MCF 10A (cell line): ENCODE data around the gene ZNF101. TPM values are rescaled to one million over a fixed set of nuclear protein-coding genes. Genes with fewer than 3 reads are reported as not detected.

Source experiments
- BruUV-seq: library from RNA; stranded (reverse); fragments of 400-500 nt; replicated peaks from 2 replicates; lab custom pipeline; 2021; lab: Mats Ljungman, UMichigan
- CTCF ChIA-PET: fragments of 300-600 bp; sonication (Branson Sonifier 250); formaldehyde crosslinking; extraction: SDS; loops from one replicate; lab custom pipeline; 2021; ENCODE audit warnings: antibody characterized with exemption, inconsistent platforms; lab: Yijun Ruan, JAX
- POLR2A ChIA-PET: fragments of 300-600, 350-650 bp; sonication (Branson Sonifier 250); formaldehyde crosslinking; extraction: SDS; loops from one replicate; lab custom pipeline; 2020; ENCODE audit warnings: antibody characterized with exemption, inconsistent platforms; lab: Yijun Ruan, JAX
- DNase-seq: peaks from one replicate; pipeline ENCODE4 v3.0.0-alpha.2; 2018; ENCODE audit not compliant: unreplicated experiment
- H3K27ac Mint-ChIP-seq: one replicate; pipeline ENCODE4 v1.8.0; 2022; ENCODE audit warnings: mild to moderate bottlenecking, low read depth, mixed read lengths; ENCODE audit not compliant: unreplicated experiment
- H3K27me3 Mint-ChIP-seq: one replicate; pipeline ENCODE4 v1.8.0; 2022; ENCODE audit warnings: mixed read lengths; ENCODE audit not compliant: insufficient read depth, unreplicated experiment
- H3K36me3 Mint-ChIP-seq: one replicate; pipeline ENCODE4 v1.8.0; 2022; ENCODE audit warnings: mild to moderate bottlenecking, moderate library complexity, mixed read lengths; ENCODE audit not compliant: insufficient read depth, unreplicated experiment
- H3K4me1 Mint-ChIP-seq: one replicate; pipeline ENCODE4 v1.8.0; 2022; ENCODE audit warnings: mixed read lengths; ENCODE audit not compliant: insufficient read depth, unreplicated experiment
- H3K4me3 Mint-ChIP-seq: one replicate; pipeline ENCODE4 v1.8.0; 2022; ENCODE audit warnings: mild to moderate bottlenecking, moderate library complexity, mixed read lengths; ENCODE audit not compliant: unreplicated experiment
- H3K9me3 Mint-ChIP-seq: one replicate; pipeline ENCODE4 v1.8.0; 2022; ENCODE audit warnings: mixed read lengths; ENCODE audit not compliant: unreplicated experiment
- CTCF ChIP-seq: fragments of 200-600 bp; IDR thresholded peaks from one replicate; pipeline ENCODE4 v1.8.0; 2022; ENCODE audit warnings: antibody characterized with exemption, mild to moderate bottlenecking; ENCODE audit not compliant: unreplicated experiment
- intact Hi-C: fragments of 100-400 bp; cut with micrococcal nuclease; formaldehyde crosslinking; loops from 2 replicates; pipeline ENCODE4 v1.14.1; 2022
- total RNA-seq: library from RNA; stranded (reverse); gene quantifications from 2 replicates; pipeline ENCODE4 v1.2.3, GENCODE V29; 2022

The ZNF101 gene
- total RNA-seq, 1 experiment from 2014 or later = 8.6 TPM

GRCh38 chr19:19631346-19631745, 37.3 kb upstream of the ZNF101 start:
- intact Hi-C loops = no loop called here
- peaks cover 13% of the 10 kb centered on the region for H3K4me1 Mint-ChIP-seq
- DNase-seq = no peak
- no peak for TF ChIP-seq CTCF
- no peaks in the 10 kb centered on the region for H3K27me3 Mint-ChIP-seq
- POLR2A ChIA-PET = interaction anchor here (1.3 kb wide), 1 partner anchor 9 kb away, joined by 3 read pairs; no protein-coding TSS in a partner anchor
- H3K36me3 Mint-ChIP-seq = peaks cover 31% of the 10 kb centered on the region
- H3K9me3 Mint-ChIP-seq = no peaks in the 10 kb centered on the region
- BruUV-seq = no TSS peak
- CTCF ChIA-PET = interaction anchor here (1.0 kb wide), 1 partner anchor 99 kb away, joined by 6 read pairs; no protein-coding TSS in a partner anchor
- no peak overlapping the region for H3K4me3 Mint-ChIP-seq
- H3K27ac Mint-ChIP-seq = no peak overlapping the region

- TF ChIP-seq CTCF = no peak
- H3K9me3 Mint-ChIP-seq = no peaks in the 10 kb centered on the region
- no peak overlapping the region for H3K4me3 Mint-ChIP-seq
- no peak for DNase-seq
- no peaks in the 10 kb centered on the region for H3K27me3 Mint-ChIP-seq
- H3K36me3 Mint-ChIP-seq = peaks cover 20% of the 10 kb centered on the region
- no TSS peak for BruUV-seq
- ChIA-PET CTCF (interaction anchor here (0.6 to 1.4 kb wide), 3 partner anchors 78 to 266 kb away, joined by 3 read pairs; no protein-coding TSS in a partner anchor), POLR2A (no interaction called here)
- H3K4me1 Mint-ChIP-seq = peaks cover 6% of the 10 kb centered on the region
- H3K27ac Mint-ChIP-seq = no peak overlapping the region
- intact Hi-C loops = no loop called here
Measured at GRCh38 chr19:19632661-19633060, 36.0 kb upstream of the ZNF101 start.

GRCh38 chr19:19633711-19634515, 34.7 kb upstream of the ZNF101 start:
- H3K27ac Mint-ChIP-seq = no peak overlapping the region
- no peak for DNase-seq
- peaks cover 2% of the 10 kb centered on the region for H3K4me1 Mint-ChIP-seq
- no peaks in the 10 kb centered on the region for H3K27me3 Mint-ChIP-seq
- no peaks in the 10 kb centered on the region for H3K9me3 Mint-ChIP-seq
- POLR2A ChIA-PET = interaction anchor here (0.7 kb wide), 1 partner anchor 83 kb away, joined by 3 read pairs; no protein-coding TSS in a partner anchor
- H3K4me3 Mint-ChIP-seq = no peak overlapping the region
- BruUV-seq = no TSS peak
- TF ChIP-seq CTCF = no peak
- intact Hi-C loops = no loop called here
- CTCF ChIA-PET = interaction anchor here (0.7 to 1.7 kb wide), 4 partner anchors 10 to 102 kb away, joined by 3 to 4 read pairs (median 3); partner anchors contain the start of gene GMIP
- H3K36me3 Mint-ChIP-seq = peaks cover 18% of the 10 kb centered on the region

GRCh38 chr19:19634516-19635312, 33.9 kb upstream of the ZNF101 start:
- Mint-ChIP-seq H3K4me1 (no peaks in the 10 kb centered on the region), H3K27ac (no peak overlapping the region), H3K36me3 (peaks cover 18% of the 10 kb centered on the region), H3K4me3 (no peak overlapping the region), H3K9me3 (no peaks in the 10 kb centered on the region), H3K27me3 (no peaks in the 10 kb centered on the region)
- ChIA-PET CTCF (interaction anchor here (0.6 to 1.7 kb wide), 4 partner anchors 9 to 142 kb away, joined by 3 to 10 read pairs (median 4); partner anchors contain the start of gene GMIP), POLR2A (no interaction called here)
- no TSS peak for BruUV-seq
- intact Hi-C loops = no loop called here
- no peak for DNase-seq
- no peak for TF ChIP-seq CTCF
